Measurements from ENCODE around the gene LAD1.

DNA sequence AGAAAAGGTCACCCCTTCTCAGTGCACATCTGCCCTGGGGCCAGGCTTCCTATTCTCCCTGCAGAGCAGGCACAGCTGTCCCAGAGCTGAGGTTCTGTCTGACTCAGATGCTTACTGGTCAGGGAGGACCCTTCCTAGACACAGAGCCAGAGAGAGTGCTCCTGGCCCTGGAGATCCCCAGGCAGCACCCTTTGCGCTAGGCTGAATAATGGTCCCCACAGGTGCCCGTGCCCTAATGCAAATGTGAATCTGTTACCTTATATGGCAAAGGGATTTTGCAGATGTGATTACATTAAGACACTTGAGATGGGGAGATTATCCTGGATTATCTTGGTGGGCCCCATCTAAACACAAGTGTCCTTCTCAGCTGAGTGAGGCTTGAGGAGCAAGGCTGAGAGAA lies 25.0 kb upstream of the LAD1 start:
- TF ChIP-seq, protein P1, sequence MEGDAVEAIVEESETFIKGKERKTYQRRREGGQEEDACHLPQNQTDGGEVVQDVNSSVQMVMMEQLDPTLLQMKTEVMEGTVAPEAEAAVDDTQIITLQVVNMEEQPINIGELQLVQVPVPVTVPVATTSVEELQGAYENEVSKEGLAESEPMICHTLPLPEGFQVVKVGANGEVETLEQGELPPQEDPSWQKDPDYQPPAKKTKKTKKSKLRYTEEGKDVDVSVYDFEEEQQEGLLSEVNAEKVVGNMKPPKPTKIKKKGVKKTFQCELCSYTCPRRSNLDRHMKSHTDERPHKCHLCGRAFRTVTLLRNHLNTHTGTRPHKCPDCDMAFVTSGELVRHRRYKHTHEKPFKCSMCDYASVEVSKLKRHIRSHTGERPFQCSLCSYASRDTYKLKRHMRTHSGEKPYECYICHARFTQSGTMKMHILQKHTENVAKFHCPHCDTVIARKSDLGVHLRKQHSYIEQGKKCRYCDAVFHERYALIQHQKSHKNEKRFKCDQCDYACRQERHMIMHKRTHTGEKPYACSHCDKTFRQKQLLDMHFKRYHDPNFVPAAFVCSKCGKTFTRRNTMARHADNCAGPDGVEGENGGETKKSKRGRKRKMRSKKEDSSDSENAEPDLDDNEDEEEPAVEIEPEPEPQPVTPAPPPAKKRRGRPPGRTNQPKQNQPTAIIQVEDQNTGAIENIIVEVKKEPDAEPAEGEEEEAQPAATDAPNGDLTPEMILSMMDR (IDR thresholded peaks at IDR 0.05 in 8 of 11, conservative IDR thresholded peaks at IDR 0.05 in 3 of 11) = no peak
- TF ChIP-seq POLR2AphosphoS5 (IDR thresholded peaks at IDR 0.05) = no peak
